ENCODE results near the gene NEK11. TPM values are rescaled to one million over a fixed set of nuclear protein-coding genes. Genes with fewer than 3 reads are reported as not detected.
A peak's percentile ranks its signal among the peaks of the same experiment; 100 is the strongest.

NEK11 gene
- total and polyA plus RNA-seq, 2 donors (not counting 3 experiments of a cell fraction or from before 2014, with no cell fraction given): 1.7 to 4.3 TPM

DNA sequence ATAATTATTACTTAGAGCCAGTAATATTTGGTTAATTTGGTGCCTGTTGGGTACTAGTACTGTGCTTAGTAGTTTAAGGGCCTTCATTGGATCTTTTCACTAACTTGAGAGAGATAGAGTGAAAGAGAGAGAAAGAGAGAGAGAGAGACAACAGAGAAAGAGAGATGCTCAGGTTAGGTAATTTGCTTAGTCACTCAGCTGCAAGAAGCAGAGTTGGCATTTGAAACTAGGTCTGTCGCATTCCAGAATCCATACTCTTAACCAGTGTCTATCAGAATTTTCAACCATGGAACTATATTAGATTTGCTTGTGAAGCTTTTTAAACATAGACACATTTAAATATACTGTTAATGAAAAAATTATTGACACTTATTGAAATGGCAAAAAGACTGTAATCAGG, 323.8 kb downstream of the NEK11 start:
- BruUV-seq (replicated peaks): no TSS peak
- no peak for TF ChIP-seq POLR2A (IDR thresholded peaks at IDR 0.05; ENCODE audit: low read depth, low read length)
- no peak for TF ChIP-seq FOS (IDR thresholded peaks at IDR 0.05; ENCODE audit: borderline replicate concordance, insufficient read depth, low read length)
- no peak for TF ChIP-seq GATA2 (IDR thresholded peaks at IDR 0.05; ENCODE audit: insufficient read depth, insufficient read length, low read depth, low read length)
- no peak for TF ChIP-seq JUN (IDR thresholded peaks at IDR 0.05; ENCODE audit: borderline replicate concordance, insufficient read depth, insufficient read length, low read depth)
- TF ChIP-seq, protein P1, sequence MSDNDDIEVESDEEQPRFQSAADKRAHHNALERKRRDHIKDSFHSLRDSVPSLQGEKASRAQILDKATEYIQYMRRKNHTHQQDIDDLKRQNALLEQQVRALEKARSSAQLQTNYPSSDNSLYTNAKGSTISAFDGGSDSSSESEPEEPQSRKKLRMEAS (IDR thresholded peaks at IDR 0.05; ENCODE audit: insufficient read depth, insufficient read length): no peak
- TF ChIP-seq EZH2 (IDR thresholded peaks at IDR 0.05; ENCODE audit: borderline replicate concordance, low read depth, low read length, severe bottlenecking): no peak
- no peak for TF ChIP-seq POLR2AphosphoS5 (IDR thresholded peaks at IDR 0.05; ENCODE audit: insufficient read depth, low read depth, low read length)
- TF ChIP-seq, protein P2, sequence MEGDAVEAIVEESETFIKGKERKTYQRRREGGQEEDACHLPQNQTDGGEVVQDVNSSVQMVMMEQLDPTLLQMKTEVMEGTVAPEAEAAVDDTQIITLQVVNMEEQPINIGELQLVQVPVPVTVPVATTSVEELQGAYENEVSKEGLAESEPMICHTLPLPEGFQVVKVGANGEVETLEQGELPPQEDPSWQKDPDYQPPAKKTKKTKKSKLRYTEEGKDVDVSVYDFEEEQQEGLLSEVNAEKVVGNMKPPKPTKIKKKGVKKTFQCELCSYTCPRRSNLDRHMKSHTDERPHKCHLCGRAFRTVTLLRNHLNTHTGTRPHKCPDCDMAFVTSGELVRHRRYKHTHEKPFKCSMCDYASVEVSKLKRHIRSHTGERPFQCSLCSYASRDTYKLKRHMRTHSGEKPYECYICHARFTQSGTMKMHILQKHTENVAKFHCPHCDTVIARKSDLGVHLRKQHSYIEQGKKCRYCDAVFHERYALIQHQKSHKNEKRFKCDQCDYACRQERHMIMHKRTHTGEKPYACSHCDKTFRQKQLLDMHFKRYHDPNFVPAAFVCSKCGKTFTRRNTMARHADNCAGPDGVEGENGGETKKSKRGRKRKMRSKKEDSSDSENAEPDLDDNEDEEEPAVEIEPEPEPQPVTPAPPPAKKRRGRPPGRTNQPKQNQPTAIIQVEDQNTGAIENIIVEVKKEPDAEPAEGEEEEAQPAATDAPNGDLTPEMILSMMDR (IDR thresholded peaks at IDR 0.05; ENCODE audit: extremely low read depth in 1 of 2, insufficient read depth in 1 of 2, low read depth in 1 of 2, low read length in 2 of 2): no peak
- no peak for TF ChIP-seq MYC (IDR thresholded peaks at IDR 0.05; ENCODE audit: low read depth, low read length)
- Histone ChIP-seq H3K27ac (ENCODE audit: insufficient read depth, low read depth, low read length) (peak overlapping the region; percentile 58), H3K4me2 (ENCODE audit: insufficient read depth, low read length) (no peak overlapping the region), H4K20me1 (replicated peaks; ENCODE audit: control insufficient read depth, extremely low read depth, insufficient read depth, low read length) (no peaks in the 10 kb centered on the region), H3K4me1 (ENCODE audit: control insufficient read depth, extremely low read depth, insufficient read depth, low read length) (peaks cover 47% of the 10 kb centered on the region), H3K36me3 (ENCODE audit: control insufficient read depth in 2 of 2, extremely low read depth in 1 of 2, insufficient read depth in 2 of 2, low read length in 2 of 2) (no peaks in the 10 kb centered on the region), H3K9me3 (replicated peaks; ENCODE audit: control insufficient read depth, insufficient read depth, low read length) (no peaks in the 10 kb centered on the region), H3K4me3 (replicated peaks in 1 of 3; ENCODE audit: insufficient read depth in 1 of 3, low read depth in 1 of 3, low read length in 3 of 3) (no peak overlapping the region), H3K9me1 (replicated peaks; ENCODE audit: control insufficient read depth, extremely low read depth, insufficient read depth, low read length) (no peaks in the 10 kb centered on the region), H3K27me3 (ENCODE audit: control insufficient read depth in 2 of 2, insufficient read depth in 2 of 2, low read length in 2 of 2) (no peaks in the 10 kb centered on the region), H2AFZ (ENCODE audit: low read depth, low read length) (no peak overlapping the region), H3K79me2 (ENCODE audit: control insufficient read depth, insufficient read depth, low read length) (no peaks in the 10 kb centered on the region), H3K9ac (replicated peaks; ENCODE audit: extremely low read depth, insufficient read depth, low read length) (no peak overlapping the region)
- CTCF ChIA-PET: interaction anchor here (1.0 to 1.9 kb wide), 3 partner anchors 12 to 121 kb away, joined by 3 to 9 read pairs (median 3); no protein-coding TSS in a partner anchor
- no peak for DNase-seq (ENCODE audit: low read depth, low spot score)
- no peak for FAIRE-seq
- intact Hi-C loops (cut with micrococcal nuclease): loop anchor here (1.0 kb wide), 1 partner anchor 52 kb away; no protein-coding TSS in a partner anchor
- dilution Hi-C loops (cut with MboI; ENCODE audit: extremely low pct_ligation_motif_present, low sequenced_read_pairs): no loop called here
- POLR2A ChIA-PET: no interaction called here
